Mesendoderm (in vitro differentiated cells): ENCODE measurements around the gene SRGAP1.

Source experiments
- DNase-seq: peaks from one replicate; pipeline ENCODE4 v3.0.0; 2013
- H2AK5ac ChIP-seq: 2 replicates; pipeline ENCODE4 v1.6.1; 2013; ENCODE audit warnings: low read length, inconsistent platforms
- H2BK120ac ChIP-seq: 2 replicates; pipeline ENCODE4 v1.6.1; 2013; ENCODE audit warnings: low read depth, mild to moderate bottlenecking, low read length, moderate library complexity, mixed read lengths
- H2BK15ac ChIP-seq: replicated peaks from 2 replicates; pipeline ENCODE4 v1.6.1; 2013; ENCODE audit warnings: low read depth, mild to moderate bottlenecking, moderate library complexity
- H2BK5ac ChIP-seq: 2 replicates; pipeline ENCODE4 v1.6.1; 2013; ENCODE audit warnings: low read length, inconsistent platforms
- H3K18ac ChIP-seq: 2 replicates; pipeline ENCODE4 v1.6.1; 2013; ENCODE audit warnings: mild to moderate bottlenecking, low read length, mixed read lengths
- H3K23ac ChIP-seq: one replicate; pipeline ENCODE4 v1.6.1; 2013; ENCODE audit warnings: low read length
- H3K27ac ChIP-seq: 2 replicates; pipeline ENCODE4 v1.5.1; 2013; ENCODE audit warnings: low read depth, mild to moderate bottlenecking, inconsistent platforms, low read length, moderate library complexity
- H3K27me3 ChIP-seq: 2 replicates; pipeline ENCODE4 v1.6.1; 2013; ENCODE audit warnings: low read length, control low read depth, mild to moderate bottlenecking, inconsistent platforms; ENCODE audit not compliant: insufficient read depth, poor library complexity
- H3K36me3 ChIP-seq: 2 replicates; pipeline ENCODE4 v1.6.1; 2013; ENCODE audit warnings: low read length, inconsistent platforms; ENCODE audit not compliant: control insufficient read depth, insufficient read depth
- H3K4ac ChIP-seq: one replicate; pipeline ENCODE4 v1.6.1; 2013; ENCODE audit warnings: low read depth, mild to moderate bottlenecking, low read length, moderate library complexity
- H3K4me1 ChIP-seq: 2 replicates; pipeline ENCODE4 v1.6.1; 2013; ENCODE audit warnings: low read depth, low read length, inconsistent platforms; ENCODE audit not compliant: control insufficient read depth
- H3K4me2 ChIP-seq: 2 replicates; pipeline ENCODE4 v1.6.1; 2013; ENCODE audit warnings: low read length
- H3K4me3 ChIP-seq: 2 replicates; pipeline ENCODE4 v1.5.1; 2013; ENCODE audit warnings: mild to moderate bottlenecking, low read length
- H3K56ac ChIP-seq: one replicate; pipeline ENCODE4 v1.6.1; 2013; ENCODE audit warnings: low read length
- H3K79me1 ChIP-seq: 2 replicates; pipeline ENCODE4 v1.6.1; 2013; ENCODE audit warnings: low read length, inconsistent platforms
- H3K79me2 ChIP-seq: 2 replicates; pipeline ENCODE4 v1.6.1; 2013; ENCODE audit warnings: mild to moderate bottlenecking, low read length; ENCODE audit not compliant: control insufficient read depth, insufficient read depth
- H3K9ac ChIP-seq: 2 replicates; pipeline ENCODE4 v1.6.1; 2013; ENCODE audit warnings: low read length, inconsistent platforms
- H4K5ac ChIP-seq: one replicate; pipeline ENCODE4 v1.6.1; 2013; ENCODE audit warnings: low read length
- H4K8ac ChIP-seq: one replicate; pipeline ENCODE4 v1.6.1; 2013; ENCODE audit warnings: low read depth, mild to moderate bottlenecking, control low read depth, low read length, moderate library complexity
- WGBS: extraction: QIAGEN DNeasy Blood & Tissue Kit; methylation state at CpG from one replicate; pipeline ENCODE4 v1.1.7; 2013; ENCODE audit warnings: low lambda C conversion rate, missing lambda C conversion rate; ENCODE audit not compliant: insufficient coverage; ENCODE audit errors: extremely low coverage; 5-methylcytosine and 5-hydroxymethylcytosine counted together

Gene SRGAP1

DNA sequence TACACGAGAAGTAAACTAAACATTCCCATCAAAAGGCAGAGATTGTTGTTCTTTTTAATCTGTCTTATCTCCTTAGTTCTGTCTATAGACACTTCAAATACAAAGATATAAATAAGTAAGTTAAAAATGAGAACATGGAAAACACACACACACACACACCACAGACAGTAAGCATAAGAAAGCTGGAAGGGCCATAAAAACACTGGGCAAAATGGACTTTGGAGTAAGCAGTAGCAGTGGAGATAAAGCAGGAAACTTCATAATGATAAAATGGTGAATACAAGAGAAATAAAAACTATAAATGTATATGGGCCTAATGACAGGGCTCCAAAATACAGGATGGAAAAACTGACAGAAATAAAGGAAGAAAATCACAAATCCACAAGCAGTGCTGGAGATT lies 345.0 kb downstream of the SRGAP1 start:
- Histone ChIP-seq H3K27ac (no peak overlapping the region), H3K4ac (no peak overlapping the region), H2AK5ac (no peak overlapping the region), H3K9ac (no peak overlapping the region), H3K27me3 (no peaks in the 10 kb centered on the region), H3K23ac (no peak overlapping the region), H3K79me1 (no peaks in the 10 kb centered on the region), H3K4me2 (no peak overlapping the region), H3K4me3 (no peak overlapping the region), H3K36me3 (peaks cover 2% of the 10 kb centered on the region), H3K4me1 (no peaks in the 10 kb centered on the region), H2BK120ac (no peak overlapping the region), H2BK5ac (no peak overlapping the region), H3K18ac (no peak overlapping the region), H3K56ac (no peak overlapping the region), H3K79me2 (no peaks in the 10 kb centered on the region), H2BK15ac (no peak overlapping the region), H4K5ac (no peak overlapping the region), H4K8ac (no peak overlapping the region)
- DNase-seq = no peak
- no CpG with 5 or more reads among the region's 1 CpG for WGBS

DNA sequence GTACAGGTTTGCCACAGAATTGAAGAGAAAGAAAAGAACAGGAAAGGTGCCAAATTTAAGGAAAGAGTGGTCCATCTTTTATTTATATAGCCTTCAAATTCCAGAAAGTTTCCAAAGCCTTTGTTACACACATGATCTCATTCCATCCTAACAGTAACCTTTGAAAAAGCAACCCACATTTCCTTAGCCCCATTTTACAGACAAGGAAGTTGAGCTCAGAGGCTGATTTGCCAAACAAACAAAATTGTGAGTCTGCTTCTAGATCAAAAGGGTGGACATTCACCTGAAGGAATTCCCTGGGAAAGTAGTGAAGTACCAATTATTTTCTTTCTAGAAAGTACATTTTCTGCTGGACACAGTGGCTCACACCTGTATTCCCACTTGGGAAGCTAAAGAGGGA lies 345.6 kb downstream of the SRGAP1 start:
- Histone ChIP-seq H2BK15ac (no peak overlapping the region), H3K4me2 (no peak overlapping the region), H3K56ac (no peak overlapping the region), H2AK5ac (no peak overlapping the region), H3K36me3 (peaks cover 2% of the 10 kb centered on the region), H3K4ac (no peak overlapping the region), H4K5ac (no peak overlapping the region), H3K18ac (no peak overlapping the region), H3K4me3 (no peak overlapping the region), H3K4me1 (no peaks in the 10 kb centered on the region), H3K27ac (no peak overlapping the region), H2BK120ac (no peak overlapping the region), H3K23ac (no peak overlapping the region), H3K79me1 (no peaks in the 10 kb centered on the region), H3K79me2 (no peaks in the 10 kb centered on the region), H3K27me3 (no peaks in the 10 kb centered on the region), H2BK5ac (no peak overlapping the region), H3K9ac (no peak overlapping the region), H4K8ac (no peak overlapping the region)
- no peak for DNase-seq

DNA sequence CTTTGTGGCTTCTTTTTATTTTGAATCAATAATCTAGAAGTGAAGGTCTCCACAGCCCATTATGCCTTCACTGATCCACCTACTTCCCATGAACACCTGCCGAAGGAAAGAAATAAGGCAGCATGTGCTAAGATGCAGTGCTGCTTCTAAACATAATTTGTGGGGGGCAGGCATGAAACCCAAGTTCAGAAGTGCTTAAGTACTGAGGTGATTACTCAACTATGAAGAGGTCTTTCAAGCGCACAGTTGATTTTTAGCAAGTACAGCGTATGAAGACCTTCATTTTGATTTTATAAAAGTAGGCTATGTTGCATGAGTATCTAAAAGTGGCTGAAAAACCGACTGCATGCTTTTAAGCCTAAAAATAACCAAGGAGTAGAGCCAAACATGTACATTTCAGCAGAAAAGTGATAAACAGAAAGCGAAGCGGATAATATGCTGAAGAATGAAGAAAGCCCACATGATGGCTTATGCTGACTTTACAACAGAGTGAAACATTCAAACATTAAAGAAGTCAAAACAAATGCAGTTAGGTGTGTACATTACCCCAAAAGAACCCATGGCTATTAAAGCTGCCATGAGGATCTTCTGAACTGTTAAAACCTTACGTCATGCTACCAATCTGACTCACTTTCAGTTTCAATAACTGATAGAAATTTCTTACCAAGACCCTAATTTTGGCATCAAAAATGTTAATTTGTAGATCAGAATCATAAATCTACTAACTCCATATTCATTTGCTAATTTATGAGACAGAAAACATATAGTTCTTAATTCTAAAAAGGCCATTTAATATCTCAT lies 348.3 kb downstream of the SRGAP1 start:
- H3K36me3 ChIP-seq = peaks cover 2% of the 10 kb centered on the region
- no peak overlapping the region for H3K27ac ChIP-seq
- WGBS = no CpG with 5 or more reads among the region's 7 CpGs
- H2BK15ac ChIP-seq = no peak overlapping the region
- no peak overlapping the region for H3K18ac ChIP-seq
- no peak overlapping the region for H3K56ac ChIP-seq
- no peak overlapping the region for H2BK120ac ChIP-seq
- H3K79me1 ChIP-seq = no peaks in the 10 kb centered on the region
- no peak overlapping the region for H2AK5ac ChIP-seq
- no peak overlapping the region for H2BK5ac ChIP-seq
- no peak overlapping the region for H3K4ac ChIP-seq
- no peak overlapping the region for H4K5ac ChIP-seq
- H3K4me2 ChIP-seq = no peak overlapping the region
- H4K8ac ChIP-seq = no peak overlapping the region
- H3K23ac ChIP-seq = no peak overlapping the region
- H3K27me3 ChIP-seq = no peaks in the 10 kb centered on the region
- no peak overlapping the region for H3K9ac ChIP-seq
- no peaks in the 10 kb centered on the region for H3K79me2 ChIP-seq
- no peak overlapping the region for H3K4me3 ChIP-seq
- H3K4me1 ChIP-seq = no peaks in the 10 kb centered on the region
- DNase-seq = no peak

DNA sequence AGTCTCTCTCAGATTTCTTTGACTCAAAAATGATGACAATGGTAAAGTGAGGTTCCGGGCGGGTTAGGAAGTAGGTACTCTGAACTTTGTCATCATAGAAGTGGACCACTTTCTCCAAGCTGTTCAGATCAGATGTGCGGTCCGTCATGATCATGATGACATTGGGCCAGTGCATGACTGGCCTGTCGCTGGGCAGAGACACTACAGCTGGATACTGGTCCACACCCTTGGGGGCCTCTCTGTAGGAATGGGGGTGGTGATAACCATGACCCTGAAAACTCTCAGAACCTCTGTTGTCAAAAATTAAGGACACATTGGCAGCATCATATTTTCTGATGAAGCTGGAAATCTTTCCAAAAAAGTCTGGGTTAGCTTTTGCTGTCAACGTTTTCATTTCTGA lies 349.4 kb downstream of the SRGAP1 start:
- H3K79me2 ChIP-seq = no peaks in the 10 kb centered on the region
- no CpG with 5 or more reads among the region's 6 CpGs for WGBS
- H3K23ac ChIP-seq = no peak overlapping the region
- H3K79me1 ChIP-seq = no peaks in the 10 kb centered on the region
- H2BK5ac ChIP-seq = no peak overlapping the region
- no peak for DNase-seq
- H3K4me3 ChIP-seq = no peak overlapping the region
- H3K4me1 ChIP-seq = no peaks in the 10 kb centered on the region
- H3K56ac ChIP-seq = no peak overlapping the region
- H3K27ac ChIP-seq = no peak overlapping the region
- H2BK120ac ChIP-seq = no peak overlapping the region
- H3K18ac ChIP-seq = no peak overlapping the region
- H3K9ac ChIP-seq = no peak overlapping the region
- H3K27me3 ChIP-seq = no peaks in the 10 kb centered on the region
- H2AK5ac ChIP-seq = no peak overlapping the region
- no peak overlapping the region for H4K8ac ChIP-seq
- H2BK15ac ChIP-seq = no peak overlapping the region
- no peak overlapping the region for H3K4me2 ChIP-seq
- H4K5ac ChIP-seq = no peak overlapping the region
- H3K36me3 ChIP-seq = peaks cover 2% of the 10 kb centered on the region
- H3K4ac ChIP-seq = no peak overlapping the region

DNA sequence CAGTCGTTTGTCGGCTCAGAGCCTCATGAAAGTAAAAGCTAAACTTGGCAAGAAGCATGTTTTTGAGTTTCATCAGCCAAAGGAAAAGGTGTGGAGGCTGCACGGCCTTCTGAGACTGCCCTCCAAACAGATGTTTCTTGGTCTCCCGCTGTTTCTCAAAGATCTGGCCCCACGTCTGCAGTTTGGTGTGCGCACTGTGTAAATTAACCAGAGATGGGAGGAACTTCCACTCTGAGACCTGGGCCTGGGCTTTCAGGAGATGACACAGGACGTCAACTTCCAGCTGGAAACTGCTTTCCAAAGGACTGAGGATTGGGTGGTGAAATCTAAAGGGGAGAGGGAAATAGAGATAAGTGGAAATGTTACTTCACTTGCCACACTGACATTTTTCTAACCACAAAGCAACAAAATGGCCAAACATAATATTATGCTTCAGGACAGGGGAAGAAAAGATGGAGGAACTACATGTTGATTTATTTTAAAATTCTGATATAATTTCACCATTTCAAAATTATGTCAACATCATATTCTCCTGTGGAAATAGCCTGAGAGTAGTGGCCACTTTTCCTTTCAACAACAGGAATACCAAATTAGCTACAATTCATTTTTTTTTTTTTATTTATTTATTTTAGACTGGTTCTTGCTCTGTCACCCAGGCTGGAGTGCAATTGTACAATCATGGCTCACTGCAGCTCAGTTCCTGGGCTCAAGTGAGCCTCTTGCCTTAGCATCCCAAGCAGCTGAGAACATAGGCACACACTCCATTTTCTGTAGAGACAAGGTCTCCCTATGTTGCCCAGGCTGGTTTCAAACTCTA lies 350.0 kb downstream of the SRGAP1 start:
- H3K4me3 ChIP-seq = no peak overlapping the region
- H3K9ac ChIP-seq = no peak overlapping the region
- no peak overlapping the region for H3K4me2 ChIP-seq
- no peak overlapping the region for H3K56ac ChIP-seq
- no peak overlapping the region for H3K23ac ChIP-seq
- H2BK120ac ChIP-seq = no peak overlapping the region
- no peak overlapping the region for H2BK15ac ChIP-seq
- H3K4ac ChIP-seq = no peak overlapping the region
- H2BK5ac ChIP-seq = no peak overlapping the region
- H2AK5ac ChIP-seq = no peak overlapping the region
- H3K79me2 ChIP-seq = no peaks in the 10 kb centered on the region
- H4K5ac ChIP-seq = no peak overlapping the region
- no peaks in the 10 kb centered on the region for H3K79me1 ChIP-seq
- H3K36me3 ChIP-seq = peaks cover 2% of the 10 kb centered on the region
- H3K4me1 ChIP-seq = no peaks in the 10 kb centered on the region
- no peak overlapping the region for H3K27ac ChIP-seq
- no peak overlapping the region for H4K8ac ChIP-seq
- no peak for DNase-seq
- H3K18ac ChIP-seq = no peak overlapping the region
- no peaks in the 10 kb centered on the region for H3K27me3 ChIP-seq
- WGBS = no CpG with 5 or more reads among the region's 7 CpGs
